Bone marrow (tissue), 2 donors: Measurements from ENCODE around the gene EIF4ENIF1.
A peak's percentile ranks its signal among the peaks of the same experiment; 100 is the strongest.
"Not testable (repeated sequence)": the region's sequence is repeated elsewhere in the genome, so short reads cannot be mapped to it uniquely, and the experiment has no call there.

Experiments
- DNase-seq, 2 donors: peaks; one replicate each; lab custom pipeline; 2025; lab: John Stamatoyannopoulos, UW

Gene EIF4ENIF1, protein sequence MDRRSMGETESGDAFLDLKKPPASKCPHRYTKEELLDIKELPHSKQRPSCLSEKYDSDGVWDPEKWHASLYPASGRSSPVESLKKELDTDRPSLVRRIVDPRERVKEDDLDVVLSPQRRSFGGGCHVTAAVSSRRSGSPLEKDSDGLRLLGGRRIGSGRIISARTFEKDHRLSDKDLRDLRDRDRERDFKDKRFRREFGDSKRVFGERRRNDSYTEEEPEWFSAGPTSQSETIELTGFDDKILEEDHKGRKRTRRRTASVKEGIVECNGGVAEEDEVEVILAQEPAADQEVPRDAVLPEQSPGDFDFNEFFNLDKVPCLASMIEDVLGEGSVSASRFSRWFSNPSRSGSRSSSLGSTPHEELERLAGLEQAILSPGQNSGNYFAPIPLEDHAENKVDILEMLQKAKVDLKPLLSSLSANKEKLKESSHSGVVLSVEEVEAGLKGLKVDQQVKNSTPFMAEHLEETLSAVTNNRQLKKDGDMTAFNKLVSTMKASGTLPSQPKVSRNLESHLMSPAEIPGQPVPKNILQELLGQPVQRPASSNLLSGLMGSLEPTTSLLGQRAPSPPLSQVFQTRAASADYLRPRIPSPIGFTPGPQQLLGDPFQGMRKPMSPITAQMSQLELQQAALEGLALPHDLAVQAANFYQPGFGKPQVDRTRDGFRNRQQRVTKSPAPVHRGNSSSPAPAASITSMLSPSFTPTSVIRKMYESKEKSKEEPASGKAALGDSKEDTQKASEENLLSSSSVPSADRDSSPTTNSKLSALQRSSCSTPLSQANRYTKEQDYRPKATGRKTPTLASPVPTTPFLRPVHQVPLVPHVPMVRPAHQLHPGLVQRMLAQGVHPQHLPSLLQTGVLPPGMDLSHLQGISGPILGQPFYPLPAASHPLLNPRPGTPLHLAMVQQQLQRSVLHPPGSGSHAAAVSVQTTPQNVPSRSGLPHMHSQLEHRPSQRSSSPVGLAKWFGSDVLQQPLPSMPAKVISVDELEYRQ

DNA sequence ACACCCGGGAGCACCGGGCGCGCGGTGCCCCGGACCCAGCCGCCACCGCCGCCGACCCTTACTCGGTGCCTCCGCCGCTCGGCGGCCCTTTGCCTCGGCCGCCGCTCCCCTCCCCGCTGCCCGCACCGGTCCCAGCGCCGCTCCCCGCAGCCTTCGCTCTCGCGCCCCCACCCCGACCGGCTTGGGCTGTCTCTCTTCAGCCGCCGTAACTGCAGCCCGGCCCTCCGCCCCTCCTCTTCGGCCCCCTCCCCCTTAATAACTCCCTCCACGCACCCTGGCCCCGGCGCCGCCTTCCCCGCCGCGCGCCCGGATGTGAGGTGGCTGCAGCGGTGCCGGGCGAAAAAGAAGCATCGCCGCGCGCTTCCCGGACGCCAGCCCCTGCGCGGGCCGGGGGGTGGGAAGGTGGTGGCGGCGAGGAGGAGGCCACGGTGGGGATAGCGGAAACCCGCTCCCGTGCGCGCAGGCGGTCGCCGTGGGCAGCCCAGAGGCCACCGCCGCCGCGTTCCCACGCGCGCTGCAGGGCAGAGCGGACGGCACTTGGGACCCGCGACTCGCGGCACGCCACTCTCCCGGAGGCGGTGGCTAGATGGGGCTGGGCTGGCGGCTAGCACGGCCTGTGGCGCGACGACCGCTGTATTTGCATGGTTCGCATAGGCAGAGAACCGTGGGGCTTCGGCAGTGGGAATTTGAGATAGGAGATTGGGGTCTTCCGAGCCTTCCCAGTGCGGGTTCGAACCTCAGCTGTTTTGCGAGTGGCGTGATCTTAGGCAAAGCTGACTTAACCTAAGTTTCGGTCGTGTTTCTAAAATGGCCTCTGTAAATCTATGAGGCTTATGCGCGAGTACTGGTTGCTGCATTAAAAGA lies at the start of gene EIF4ENIF1:
EIF4ENIF1 (minus strand) TSS at position 211 of the 864 bp plus-strand sequence. CDS start 1,124 bp downstream, outside the sequence.
- peak; percentile 61 to 87 for DNase-seq

DNA sequence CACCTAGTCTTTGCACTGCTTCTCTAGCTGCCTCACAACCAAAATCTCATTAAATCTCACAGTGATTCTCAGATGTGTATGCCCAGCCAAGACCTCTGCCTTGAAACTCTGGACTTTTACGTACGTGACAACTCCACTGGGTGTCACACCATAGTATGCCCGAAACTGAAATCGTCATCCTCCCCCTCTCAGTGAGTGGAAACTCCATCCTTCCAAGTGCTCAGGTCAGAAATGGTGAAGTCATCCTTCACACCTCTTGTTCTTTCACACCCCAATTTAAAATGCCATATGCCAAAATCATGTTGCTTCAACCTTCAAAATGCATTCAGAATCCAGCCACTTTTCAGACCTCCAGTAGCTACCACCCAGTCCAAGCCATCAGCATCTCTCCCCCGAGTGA lies 49.2 kb upstream of the EIF4ENIF1 start:
- DNase-seq, result no peak

DNA sequence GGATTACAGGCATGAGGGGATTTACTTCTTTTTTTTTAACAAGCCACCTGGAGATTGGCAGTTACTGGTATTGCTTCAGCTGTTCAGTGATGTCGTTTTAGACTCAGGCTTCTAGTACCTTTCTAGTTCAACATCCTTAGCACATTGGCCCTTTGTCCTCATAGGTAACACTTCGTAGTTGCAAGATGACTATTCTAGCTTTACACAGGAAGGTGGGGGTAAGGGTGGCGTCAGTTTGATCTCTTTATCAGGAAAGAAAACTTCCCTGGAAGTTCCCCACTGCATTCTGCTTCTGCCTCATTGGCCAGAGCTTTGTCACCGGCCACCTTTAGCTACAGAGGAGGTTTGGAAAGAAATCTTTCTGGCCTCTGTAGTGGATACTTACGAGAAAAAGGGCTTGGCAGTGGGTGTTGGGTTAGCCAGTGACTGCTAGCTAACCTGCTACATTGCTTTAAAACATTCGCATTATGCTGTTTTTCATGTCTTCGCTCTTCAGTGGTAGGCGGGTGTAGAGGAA lies 47.4 kb upstream of the EIF4ENIF1 start:
- DNase-seq, result no peak

DNA sequence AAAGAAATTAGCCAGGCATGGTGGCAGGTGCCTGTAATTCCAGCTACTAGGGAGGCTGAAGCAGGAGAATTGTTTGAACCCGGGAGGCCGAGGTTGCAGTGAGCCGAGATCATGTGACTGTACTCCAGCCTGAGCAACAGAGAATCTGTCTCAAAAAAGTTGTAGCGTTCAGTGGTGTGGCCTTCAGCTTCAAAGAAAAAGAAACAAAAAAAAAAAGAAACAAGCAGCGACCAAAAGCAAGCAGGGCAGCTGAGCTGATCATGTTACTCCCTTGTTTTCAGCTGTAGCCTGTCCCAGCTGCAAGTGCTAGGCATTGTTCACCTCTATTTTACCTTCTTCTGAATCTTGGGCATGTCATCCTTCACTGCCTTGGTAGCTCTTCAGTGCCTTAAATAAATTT lies 43.7 kb upstream of the EIF4ENIF1 start:
- no peak for DNase-seq

DNA sequence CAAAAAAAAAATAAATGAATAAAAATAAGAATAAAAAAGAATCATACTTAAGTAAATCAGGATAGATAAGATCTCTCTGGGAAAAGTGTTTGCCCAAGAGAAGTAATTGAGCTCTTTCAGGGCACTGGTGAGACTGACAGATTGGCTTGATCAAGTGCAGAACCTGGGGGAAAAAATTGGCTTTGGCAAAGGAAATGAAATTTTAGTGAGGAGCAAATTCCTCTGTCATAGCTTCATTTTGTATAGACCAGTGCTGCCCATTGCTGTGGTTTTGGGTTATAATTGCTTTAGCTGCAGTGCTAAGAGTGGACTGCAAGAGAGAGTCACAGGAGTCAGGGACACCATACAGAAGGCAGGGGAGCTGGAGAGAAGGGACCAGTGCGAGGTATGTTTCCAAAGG lies 42.4 kb upstream of the EIF4ENIF1 start:
- DNase-seq, result no peak

DNA sequence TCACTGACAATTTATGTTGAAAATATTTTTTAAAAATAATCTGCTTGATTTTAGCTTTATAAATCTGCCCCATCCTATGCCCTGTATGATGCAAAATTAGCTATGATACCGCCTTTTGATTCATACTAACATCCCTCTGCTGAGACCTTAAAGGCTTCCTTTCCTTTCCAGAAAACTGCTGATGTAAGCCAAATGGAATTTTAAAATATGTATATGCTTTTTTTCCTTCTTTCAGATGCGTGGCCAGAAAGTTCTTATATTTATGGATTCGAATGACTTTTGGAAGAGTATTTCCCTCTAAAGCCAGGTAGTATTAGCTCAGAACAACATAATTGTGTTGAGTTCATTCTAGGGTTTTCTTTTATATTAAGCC lies 41.2 kb upstream of the EIF4ENIF1 start:
- DNase-seq, result no peak

DNA sequence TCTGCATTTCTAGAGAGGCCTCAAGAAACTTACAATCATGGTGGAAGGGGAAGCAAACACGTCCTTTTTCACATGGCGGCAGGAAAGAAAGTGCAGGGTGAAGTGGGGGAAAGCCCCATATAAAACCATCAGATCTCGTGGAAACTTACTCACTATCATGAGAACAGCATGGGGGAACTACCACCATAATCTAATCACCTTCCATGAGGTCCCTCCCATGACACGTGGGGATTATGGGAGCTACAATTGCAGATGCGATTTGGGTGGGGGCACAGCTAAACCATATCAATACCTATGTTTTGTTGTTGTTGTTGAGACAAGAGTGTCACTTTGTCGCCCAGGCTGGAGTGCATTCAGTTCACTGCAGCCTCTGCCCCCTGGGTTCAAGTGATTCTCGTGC lies 36.6 kb upstream of the EIF4ENIF1 start:
- no peak for DNase-seq

DNA sequence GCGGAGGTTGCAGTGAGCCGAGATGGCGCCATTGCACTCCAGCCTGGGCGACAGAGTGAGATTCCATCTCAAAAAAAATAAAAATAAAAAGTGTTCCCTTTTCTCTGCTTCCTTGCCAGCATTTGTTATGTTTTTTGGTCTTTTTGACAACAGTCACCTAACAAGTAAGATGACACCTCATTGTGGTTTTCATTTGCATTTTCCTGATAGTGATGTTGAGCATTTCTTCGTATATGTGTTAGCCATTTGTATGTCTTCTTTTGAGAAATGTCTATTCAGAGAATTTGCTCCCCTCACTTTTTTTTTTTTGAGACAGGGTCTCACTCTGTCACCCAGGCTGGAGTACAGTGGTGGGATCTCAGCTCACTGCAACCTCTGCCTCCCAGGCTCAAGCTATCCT lies 34.5 kb upstream of the EIF4ENIF1 start:
- DNase-seq, result not testable (repeated sequence)

DNA sequence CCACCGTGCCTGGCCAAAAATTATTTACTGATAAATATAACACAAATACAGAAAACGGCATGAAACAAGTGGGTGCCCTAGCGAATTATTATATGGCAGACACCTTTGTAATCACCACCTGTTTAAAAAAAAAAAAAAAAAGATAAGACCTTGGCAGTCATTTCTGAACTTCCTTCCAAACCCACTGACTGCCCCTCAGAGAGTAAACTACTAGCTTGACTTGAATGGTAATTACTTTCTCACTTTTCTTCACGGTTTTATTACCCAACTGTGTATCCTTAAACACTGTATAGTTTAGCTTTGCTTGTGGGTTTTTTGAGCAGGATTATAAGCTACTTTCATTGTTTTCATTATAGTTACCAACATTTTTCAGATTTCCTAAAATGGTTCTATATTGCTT lies 30.4 kb upstream of the EIF4ENIF1 start:
- no peak for DNase-seq

DNA sequence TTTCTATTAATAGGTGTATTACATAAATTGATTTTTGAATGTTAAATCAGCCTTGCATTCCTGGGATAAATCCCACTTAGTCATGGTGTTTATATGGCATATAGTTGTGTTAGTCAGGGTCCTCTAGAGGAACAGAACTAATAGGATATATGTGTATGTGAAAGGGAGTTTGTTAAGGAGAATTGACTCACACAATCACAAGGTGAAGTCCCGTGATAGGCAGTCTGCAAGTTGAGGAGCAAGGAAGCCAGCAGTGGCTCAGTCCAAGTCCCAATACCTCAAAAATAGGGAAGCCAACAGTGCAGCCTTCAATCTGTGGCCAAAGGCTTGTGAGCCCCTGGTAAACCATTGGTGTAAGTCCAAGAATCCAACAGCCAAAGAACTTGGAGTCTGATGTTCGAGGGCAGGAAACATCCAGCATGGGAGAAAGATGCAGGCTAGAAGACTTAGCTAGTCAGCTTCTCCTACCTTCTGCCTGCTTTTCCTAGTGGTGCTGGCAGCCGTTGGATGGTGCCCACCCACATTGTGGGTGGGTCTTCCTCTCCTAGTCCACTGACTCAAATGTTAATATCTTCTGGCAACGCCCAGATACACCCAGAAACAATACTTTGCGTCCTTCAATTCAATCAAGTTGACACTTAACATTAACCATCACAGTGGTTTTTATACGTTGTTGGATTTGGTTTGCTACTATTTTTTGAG lies 19.6 kb upstream of the EIF4ENIF1 start:
- DNase-seq, result no peak

DNA sequence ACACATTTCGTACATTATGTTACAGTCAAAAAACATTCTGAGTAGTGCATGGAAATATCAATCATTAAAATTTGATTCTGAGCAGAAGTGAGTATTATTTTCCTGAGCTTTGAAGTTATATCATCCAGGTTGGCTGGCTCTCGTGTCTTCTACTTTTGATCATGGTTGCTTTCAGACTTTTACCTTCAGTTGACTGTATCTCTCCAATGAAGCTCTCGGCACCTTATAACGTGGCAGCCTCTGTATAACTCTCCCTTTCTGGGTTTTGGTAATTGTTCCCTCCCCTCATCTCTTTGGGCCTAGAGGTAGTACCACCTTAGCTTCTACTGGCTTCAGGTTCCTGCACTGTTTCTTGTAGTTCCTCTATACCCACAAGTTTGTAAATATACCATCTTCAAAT lies 18.9 kb upstream of the EIF4ENIF1 start:
- DNase-seq, result no peak

DNA sequence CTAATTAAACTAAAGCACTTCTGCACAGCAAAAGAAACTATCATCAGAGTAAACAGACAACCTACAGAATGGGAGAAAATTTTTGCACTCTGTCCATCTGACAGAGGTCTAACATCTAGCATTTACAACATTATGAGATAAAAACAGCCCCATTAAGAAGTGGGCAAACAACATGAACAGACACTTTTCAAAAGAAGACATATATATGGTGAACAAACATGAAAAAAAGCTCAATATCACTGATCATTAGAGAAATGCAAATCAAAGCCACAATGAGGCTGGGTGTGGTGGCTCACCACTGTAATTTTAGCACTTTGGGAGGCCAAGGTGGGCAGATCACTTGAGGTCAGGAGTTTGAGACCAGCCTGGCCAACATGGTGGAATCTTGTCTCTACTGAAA lies 17.9 kb upstream of the EIF4ENIF1 start:
- DNase-seq, result not testable (repeated sequence)

DNA sequence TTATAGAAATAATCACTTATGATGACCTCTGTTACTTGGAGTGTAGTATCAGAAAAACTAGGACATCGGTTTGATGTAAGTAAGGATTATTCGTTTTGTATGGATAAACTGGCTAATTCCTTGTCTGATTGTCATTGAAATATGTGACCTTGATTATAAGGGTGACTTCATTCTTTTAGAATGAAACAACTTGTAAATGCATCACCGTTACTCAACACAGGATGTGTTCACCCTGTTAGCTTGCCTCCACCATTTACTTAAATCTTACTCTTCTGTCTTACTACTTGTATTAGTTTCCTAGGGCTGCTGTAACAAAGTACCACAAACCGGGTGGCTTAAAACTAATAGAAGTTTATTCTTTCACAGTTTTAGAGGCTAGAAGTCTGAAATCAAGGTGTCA lies 14.6 kb upstream of the EIF4ENIF1 start:
- no peak for DNase-seq

DNA sequence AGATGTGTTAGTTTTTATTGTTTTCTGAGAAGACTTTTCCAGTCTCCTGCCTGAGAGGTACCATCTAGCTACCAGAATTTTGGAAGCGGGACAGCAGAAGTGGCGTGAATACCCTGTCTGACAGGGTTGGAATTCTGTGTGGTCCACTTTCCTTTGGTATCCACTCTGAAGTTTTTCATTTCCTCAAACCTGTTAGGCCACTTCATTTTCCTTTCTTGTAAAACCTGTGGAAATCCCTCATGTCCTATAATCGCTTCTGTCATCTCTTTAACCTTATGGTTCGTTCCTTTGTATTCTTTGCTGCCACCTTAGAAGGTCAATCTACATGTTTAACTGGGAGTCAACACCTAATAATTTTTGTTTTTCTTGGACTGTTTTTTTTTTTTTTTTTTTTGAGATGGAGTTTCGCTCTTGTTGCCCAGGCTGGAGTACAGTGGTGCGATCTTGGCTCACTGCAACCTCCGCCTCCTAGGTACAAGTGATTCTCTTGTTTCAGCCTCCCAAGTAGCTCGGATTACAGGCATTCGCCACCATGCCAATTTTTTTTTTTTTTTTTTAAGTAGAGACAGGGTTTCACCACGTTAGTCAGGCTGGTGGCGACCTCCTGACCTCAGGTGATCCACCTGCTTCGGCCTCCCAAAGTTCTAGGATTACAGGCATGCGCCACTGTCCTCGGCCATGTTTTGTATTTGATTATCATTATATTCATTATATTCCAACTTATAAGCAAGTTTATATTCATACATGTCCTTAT lies 13.7 kb upstream of the EIF4ENIF1 start:
- no peak for DNase-seq

DNA sequence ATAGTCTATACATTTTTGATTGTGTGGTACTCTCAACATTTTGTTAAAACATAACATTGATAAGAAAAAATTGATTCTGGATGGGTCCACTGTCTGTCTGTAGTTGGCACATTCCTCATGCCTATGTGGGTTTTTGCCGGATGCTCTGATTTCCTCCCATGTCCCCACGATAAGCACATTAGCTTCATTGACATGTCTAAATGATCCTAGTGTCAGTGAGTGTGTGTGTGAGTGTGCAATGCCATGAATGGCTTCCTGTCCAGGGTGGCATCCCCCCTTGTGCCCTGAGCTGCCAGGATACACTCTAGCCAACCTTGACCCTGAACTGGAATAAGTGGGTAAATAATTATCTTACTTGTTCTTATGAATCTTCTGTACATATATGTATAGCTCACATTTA lies 12.1 kb upstream of the EIF4ENIF1 start:
- DNase-seq, result no peak

DNA sequence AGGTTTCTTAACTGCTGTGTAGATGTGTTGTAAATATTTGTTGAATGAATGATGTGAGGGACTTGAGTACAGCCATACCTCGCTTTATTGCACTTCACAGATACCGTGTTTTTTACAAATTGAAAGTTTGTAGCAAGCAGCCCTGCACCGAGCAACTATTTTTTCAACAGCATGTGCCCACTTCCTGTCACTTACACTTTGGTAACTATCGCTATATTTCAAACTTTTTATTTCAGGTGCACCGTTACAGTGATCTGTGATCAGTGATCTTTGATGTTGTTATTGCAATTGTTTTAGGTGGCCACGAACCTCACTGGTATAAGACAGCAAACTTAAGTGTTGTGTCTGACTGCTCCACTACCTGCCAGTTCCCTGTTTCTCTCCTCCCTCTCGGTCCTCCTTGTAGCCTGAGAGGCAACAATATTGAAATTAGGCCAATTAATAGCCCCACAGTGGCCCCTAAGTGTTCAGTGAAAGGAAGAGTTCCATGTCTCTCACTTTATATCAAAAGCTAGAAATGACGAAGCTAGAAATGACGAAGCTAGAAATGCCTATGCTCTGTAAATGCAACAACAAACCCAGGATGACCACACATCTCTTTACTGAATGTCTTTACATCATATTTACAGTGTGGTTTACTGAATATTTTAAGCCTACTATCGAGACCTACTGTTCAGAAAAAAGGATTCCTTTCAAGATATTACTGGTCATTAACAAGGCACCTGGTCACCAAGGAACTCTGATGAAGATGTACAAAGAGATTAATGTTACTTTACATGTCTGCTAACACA lies 7.7 kb upstream of the EIF4ENIF1 start:
- no peak for DNase-seq

DNA sequence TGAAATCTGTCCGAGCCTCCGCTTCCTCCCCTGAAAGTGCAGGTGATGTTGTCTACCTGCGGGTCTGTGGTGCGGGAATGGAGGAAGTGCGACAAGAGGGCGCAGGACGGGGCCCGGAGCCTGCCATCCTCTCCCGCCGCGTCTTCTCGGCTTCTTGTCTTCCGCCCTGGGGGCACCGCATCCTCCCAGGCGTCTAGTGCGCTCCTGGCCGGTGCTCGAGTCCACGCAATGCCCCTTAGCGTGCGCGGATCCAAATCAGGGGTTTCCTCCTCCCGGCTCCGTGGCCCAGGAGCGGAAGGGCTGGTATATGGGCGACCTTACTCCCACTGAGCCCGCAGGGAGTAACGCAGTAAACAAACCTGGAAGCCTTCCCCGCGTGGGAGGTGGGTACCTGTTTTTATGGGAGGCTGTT lies 7.1 kb upstream of the EIF4ENIF1 start:
- no peak for DNase-seq

DNA sequence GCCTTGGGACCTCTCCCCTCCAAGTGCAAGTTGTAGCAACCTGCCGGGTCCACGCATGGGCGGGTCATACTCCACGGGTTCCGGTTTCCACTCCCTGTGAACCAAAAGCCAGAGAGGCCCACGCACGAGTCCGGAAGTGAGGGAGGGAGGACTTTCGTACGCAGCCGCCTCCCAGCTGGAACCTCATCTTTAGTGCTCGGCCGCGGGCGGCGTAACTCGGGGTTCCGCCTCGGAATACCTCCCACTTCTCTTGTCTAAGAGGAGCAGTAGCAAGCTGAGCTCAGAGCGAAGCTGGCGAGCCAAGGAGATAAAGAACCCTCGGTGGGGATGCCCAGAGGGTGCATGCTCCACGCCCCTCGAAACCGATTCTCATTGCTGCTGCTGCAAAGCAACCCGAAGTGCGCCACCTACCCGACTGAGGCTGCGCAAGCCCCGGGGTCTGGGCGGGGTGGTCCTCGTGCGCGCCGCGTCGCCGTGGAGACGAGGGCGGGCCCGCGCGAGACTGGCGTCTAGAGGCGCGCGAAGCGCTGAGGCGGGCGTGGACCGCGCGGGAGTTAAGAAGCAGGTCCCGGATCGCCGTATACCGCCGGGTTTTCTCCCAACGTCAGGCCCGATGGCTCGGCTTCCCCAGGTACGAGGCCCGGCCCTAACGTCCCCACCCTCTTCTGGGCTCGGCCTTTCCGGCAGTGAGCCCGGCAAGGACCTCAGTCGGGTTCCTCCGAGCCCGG lies 6.5 kb upstream of the EIF4ENIF1 start, which contains the start of gene SFI1:
SFI1 (plus strand) TSS at position 530 of the 728 bp plus-strand sequence. CDS start 11,749 bp downstream, outside the sequence.
- peak; percentile 72 to 75 for DNase-seq

DNA sequence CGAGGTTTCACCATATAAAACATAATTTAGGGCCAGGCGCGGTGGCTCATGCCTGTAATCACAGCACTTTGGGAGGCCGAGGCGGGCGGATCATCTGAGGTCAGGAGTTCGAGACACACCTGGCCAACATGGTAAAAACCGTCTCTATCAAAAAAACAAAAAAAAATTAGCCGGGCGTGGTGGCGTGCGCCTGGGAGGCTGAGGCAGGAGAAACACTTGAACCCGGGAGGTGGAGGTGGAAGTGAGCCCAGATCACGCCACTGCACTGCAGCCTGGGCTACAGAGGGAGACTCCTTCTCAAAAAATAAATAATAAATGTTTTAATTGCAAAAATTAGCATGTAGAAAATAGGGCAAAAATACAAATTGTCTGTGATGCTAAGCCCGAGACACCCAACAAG lies 5.7 kb upstream of the EIF4ENIF1 start:
- no peak for DNase-seq
